Measurements from ENCODE around the gene C9orf72. TPM values are rescaled to one million over a fixed set of nuclear protein-coding genes. Genes with fewer than 3 reads are reported as not detected.
"Not testable (repeated sequence)": the region's sequence is repeated elsewhere in the genome, so short reads cannot be mapped to it uniquely, and the experiment has no call there.

Gene C9orf72, protein sequence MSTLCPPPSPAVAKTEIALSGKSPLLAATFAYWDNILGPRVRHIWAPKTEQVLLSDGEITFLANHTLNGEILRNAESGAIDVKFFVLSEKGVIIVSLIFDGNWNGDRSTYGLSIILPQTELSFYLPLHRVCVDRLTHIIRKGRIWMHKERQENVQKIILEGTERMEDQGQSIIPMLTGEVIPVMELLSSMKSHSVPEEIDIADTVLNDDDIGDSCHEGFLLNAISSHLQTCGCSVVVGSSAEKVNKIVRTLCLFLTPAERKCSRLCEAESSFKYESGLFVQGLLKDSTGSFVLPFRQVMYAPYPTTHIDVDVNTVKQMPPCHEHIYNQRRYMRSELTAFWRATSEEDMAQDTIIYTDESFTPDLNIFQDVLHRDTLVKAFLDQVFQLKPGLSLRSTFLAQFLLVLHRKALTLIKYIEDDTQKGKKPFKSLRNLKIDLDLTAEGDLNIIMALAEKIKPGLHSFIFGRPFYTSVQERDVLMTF
- polyA plus RNA-seq (ENCODE audit: insufficient read length) = 24.9 TPM
- long read RNA-seq, donor 1, partial matches to known transcripts = 0 of 2 reads
- long read RNA-seq, donor 1, other reads (novel, unspliced or antisense) = 0 of 2 reads
- long read RNA-seq, donor 2, partial matches to known transcripts = 15 of 16 reads
- long read RNA-seq, donor 2, other reads (novel, unspliced or antisense) = 0 of 16 reads
- long read RNA-seq, donor 3, partial matches to known transcripts = 0 of 3 reads
- long read RNA-seq, donor 3, other reads (novel, unspliced or antisense) = 0 of 3 reads
- long read RNA-seq, donor 4 = 0 reads
- long read RNA-seq, donor 5, partial matches to known transcripts = 0 of 1 reads
- long read RNA-seq, donor 5, other reads (novel, unspliced or antisense) = 0 of 1 reads
- long read RNA-seq, donor 6, partial matches to known transcripts = 10 of 10 reads
- long read RNA-seq, donor 6, other reads (novel, unspliced or antisense) = 0 of 10 reads
- long read RNA-seq, donor 7, partial matches to known transcripts = 0 of 3 reads
- long read RNA-seq, donor 7, other reads (novel, unspliced or antisense) = 0 of 3 reads
- long read RNA-seq, donor 8, partial matches to known transcripts = 9 of 9 reads
- long read RNA-seq, donor 8, other reads (novel, unspliced or antisense) = 0 of 9 reads

DNA sequence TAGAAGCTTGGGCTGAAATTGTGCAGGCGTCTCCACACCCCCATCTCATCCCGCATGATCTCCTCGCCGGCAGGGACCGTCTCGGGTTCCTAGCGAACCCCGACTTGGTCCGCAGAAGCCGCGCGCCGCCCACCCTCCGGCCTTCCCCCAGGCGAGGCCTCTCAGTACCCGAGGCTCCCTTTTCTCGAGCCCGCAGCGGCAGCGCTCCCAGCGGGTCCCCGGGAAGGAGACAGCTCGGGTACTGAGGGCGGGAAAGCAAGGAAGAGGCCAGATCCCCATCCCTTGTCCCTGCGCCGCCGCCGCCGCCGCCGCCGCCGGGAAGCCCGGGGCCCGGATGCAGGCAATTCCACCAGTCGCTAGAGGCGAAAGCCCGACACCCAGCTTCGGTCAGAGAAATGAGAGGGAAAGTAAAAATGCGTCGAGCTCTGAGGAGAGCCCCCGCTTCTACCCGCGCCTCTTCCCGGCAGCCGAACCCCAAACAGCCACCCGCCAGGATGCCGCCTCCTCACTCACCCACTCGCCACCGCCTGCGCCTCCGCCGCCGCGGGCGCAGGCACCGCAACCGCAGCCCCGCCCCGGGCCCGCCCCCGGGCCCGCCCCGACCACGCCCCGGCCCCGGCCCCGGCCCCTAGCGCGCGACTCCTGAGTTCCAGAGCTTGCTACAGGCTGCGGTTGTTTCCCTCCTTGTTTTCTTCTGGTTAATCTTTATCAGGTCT is at the start of gene C9orf72:
C9orf72 (minus strand) TSS at position 564 of the 716 bp plus-strand sequence. CDS start 6,361 bp downstream, outside the sequence.
- DNase-seq = peak; percentile 50

DNA sequence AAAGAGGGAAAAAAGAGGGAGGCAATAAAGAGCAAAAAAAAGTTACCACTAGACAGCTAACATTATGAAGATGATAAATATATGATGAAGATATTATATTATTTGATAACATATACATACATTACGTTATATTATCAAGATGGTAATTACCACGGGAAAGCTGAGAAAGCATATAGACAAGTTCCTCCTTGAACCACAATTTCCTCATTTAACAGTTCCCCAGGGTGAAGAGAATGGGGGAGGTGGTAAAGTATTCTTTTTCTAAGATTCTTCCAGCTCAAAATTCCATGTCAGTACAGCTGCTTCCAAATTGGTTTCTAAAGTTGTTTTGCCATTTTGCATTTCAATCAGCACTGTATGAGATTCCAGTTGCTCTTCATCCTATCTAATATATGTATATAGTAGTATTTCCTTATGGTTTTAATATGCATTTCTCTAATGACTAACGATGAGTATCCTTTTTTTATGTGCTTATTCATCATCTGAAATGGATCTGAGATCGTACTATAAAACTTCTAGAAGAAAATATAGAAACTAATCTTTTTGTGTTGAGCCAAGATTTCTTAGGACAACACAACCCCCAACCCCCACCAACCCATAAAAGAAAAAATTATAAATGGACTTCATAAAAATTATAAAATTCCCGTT is 49.5 kb upstream of the C9orf72 start:
- no peak for DNase-seq

DNA sequence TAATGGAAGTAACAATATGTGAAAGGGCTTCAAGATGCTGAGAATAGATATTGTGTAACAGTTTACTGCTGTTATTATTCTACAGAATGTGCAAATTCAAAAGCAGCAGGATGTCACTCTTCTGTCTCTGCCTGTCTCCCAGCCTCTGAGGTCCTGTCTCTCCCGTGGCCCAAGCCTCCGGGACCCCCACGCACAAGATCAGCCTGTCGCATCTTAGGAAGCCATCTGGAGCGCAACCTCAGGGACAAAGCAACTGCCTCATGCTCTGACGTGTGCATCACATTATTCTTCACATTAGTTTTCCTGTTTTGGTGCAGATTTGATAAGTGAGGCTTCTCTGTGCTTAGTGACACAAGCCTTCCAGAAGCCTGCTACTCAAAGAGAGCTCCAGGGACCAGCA is 46.5 kb upstream of the C9orf72 start:
- no peak for DNase-seq

DNA sequence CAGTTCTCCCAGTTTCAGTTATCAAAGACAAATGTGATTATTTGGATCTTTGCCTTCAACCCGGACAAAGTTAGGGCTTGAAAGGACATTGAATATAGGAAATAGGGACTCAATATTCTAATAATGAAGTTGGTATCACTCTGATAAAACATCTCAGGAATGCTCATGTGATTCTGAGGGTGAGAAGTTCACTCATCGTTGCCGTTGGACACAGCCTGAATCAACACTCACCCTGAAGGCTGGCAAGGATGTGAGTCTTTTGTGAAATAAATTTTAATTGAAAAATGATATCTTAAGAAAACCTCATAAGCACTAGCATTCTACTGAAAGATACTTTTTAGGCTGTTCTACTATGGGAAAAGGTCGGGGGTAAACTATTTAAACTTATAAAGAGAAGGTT is 44.8 kb upstream of the C9orf72 start:
- DNase-seq = no peak

DNA sequence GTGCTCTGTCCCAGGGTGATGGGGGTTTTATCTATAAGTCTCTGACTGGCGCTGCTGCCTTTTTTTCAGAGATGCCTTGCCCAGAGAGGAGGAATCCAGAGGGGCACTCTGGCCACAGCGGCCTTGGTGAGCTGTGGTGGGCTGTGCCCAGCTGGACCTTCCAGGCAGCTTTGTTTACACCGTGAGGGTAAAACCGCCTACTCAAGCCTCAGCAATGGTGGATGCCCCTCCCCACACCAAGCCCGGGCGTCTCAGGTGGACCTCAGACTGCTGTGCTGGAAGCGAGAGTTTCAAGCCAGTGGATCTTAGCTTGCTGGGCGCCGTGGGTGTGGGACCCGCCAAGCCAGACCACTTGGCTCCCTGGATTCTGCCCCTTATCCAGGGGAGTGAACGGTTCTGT is 41.3 kb upstream of the C9orf72 start:
- DNase-seq = no peak

DNA sequence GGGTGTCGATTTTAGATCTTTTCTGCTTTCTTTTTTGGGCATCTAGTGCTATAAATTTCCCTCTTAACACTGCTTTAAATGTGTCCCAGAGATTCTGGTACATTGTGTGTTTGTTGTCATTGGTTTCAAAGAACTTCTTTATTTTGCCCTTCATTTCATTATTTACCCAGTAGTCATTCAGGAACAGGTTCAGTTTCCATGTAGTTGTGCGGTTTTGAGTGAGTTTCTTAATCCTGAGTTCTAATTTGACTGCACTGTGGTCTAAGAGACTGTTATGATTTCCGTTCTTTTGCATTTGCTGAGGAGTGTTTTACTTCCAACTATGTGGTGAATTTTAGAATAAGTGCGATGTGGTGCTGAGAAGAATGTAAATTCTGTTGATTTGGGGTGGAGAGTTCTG is 38.8 kb upstream of the C9orf72 start:
- not testable (repeated sequence) for DNase-seq

DNA sequence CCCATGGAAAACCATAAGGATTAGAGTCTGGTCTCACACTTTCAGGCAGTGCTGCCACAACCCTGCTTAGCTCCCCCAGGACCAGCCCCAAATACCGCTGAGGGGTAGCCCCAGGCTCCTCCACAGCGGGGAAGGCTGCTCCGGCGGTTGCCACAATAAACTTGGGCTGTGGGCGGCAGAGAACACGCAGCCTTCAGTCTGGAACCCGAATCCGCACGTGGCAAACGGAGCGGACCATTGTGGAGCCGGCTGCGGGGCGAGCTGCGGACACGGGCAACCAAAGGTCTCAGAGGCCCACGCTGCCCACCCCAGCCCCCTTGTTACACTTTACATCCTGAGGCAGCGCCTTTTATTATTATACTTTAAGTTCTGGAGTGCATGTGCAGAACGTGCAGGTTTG is 37.3 kb upstream of the C9orf72 start:
- no peak for DNase-seq

DNA sequence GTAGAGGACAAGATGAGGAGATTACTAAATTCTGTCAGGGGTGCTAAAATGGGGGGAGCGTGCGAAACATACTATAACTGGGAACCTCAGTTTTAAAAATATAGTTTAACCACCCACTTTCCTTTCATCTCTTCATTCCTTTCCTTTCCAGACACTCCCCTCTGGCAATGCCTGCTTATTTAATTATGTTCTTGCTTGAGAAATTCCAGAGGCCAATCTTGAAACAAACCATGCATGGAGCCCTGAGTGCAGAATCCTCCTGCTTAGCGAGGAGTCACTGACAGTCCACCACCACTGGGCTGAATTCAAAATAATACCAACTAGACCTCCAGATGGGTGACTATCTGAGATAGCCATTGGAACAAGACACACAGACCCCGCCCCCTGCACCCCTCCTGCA is 29.7 kb upstream of the C9orf72 start:
- DNase-seq = peak; percentile 12

DNA sequence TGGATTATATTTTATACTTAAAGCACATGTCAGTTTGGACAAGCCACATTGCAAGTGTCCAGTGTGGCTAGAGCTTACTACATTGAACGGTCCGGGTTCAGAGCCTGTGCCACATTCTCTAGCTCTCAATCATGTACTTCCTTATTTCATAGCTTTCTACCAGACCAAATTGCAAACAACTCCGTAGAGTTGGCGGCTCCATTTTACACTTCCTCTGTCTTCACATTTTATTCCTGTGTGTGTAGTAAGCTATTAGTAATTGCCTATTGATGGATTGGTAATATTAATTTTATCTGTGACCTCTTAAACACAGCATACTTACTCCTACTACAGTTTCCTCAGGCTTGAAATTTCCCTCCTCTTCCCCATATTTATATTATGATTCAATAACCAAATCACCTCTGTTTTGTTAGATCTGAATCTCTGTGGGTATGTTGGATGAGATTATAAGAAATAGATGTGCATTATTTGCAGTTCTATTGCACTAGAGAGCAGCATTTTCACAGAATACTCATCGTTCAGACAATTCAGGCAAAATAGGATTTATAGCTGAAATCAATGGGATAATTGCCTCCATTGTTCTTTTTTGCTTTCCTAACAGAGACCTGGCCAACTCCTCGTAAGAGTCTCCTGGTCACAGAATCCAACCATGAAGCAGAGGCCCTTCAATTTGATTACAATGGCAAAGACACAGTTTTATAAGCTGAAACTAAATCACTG is 29.0 kb upstream of the C9orf72 start:
- DNase-seq = no peak

DNA sequence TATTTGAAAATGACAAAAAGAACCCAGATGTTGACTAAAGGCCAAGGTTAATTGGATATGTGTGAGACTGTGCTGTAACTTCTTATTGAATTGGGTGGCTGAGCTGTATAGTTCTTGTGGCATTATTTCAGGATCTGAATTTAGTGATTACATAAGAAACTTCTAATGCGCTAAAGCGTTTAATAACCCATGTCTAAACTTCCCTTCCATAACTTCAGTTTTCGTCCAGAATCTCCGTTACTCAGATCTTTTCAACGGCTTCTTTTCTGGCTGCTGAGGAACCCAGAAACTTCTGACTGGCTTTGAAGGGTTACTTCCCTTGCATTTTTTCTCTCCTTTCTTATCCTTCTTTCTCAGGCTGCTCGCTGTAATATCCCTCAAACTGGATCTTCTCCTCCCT is 28.1 kb upstream of the C9orf72 start:
- no peak for DNase-seq

DNA sequence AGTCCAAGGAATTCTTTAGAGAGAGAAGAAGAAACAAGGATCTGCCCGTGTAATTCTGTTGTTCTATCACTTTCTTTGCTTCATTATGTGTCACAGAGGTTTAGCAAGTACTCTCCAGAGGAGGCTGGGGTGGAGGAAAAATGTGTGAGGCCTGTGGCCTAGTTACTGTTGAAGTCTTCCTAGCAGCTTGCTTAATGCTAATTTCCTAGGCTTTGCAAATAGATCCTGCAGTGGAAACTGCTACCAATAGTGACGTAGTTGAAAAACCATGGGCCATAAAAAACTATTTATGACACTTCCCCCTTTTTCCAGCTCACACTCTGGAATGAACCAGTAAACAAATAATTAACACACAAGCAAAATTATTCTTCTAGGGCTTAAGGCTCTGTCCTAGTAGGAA is 27.0 kb upstream of the C9orf72 start:
- DNase-seq = no peak

DNA sequence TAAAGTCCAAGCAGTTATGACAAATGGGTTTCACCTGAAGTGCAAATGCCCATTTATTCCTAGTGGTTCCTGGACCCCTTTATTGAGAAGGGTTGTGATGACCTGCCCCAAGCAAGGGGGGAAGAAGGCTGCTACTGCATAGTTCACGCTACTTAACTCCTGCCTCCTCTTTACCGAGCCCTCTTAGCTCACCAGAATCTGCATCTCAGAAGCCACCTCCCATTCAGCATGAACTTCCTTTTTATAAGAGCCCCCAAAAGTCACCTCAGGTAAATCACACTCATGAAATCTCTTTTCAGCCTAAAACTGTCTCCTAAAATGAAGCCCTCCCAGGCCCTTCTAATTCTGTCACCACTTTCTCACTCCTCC is 26.6 kb upstream of the C9orf72 start:
- no peak for DNase-seq

DNA sequence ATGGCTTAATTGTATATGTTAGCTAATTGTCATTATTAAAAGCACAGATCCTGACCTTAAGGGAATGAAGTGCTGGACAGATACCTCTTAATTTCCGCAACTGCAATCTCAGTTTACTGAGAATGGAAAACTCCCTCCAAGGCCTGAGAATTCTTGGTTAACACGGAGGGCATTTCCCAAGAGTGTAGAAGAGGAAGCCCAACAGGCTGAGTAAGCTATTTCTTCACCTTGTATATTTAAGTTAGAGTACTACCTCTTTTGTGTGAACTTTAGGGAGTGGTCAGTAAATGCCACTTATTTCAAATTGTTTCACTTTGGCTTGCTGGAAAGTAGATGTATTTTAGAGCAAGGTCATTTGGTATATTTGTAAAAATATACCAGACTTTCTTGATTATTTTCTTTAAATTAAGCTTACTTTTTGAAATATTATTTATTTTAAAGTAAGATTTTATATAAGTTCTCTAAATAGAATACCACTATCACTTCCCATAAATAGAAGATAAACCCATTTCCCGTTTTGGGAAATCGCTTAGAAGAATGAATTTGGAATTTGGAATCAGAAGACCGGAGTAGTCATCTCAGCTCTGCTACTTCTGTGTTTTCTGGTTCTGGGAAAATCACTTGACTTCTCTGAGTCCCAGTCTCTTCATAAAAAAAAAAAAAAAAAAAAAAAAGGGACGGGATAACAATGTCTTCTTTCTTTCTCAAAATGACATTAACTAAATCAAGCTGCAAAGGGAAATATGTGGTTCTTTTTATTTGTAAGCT is 26.0 kb upstream of the C9orf72 start:
- no peak for DNase-seq

DNA sequence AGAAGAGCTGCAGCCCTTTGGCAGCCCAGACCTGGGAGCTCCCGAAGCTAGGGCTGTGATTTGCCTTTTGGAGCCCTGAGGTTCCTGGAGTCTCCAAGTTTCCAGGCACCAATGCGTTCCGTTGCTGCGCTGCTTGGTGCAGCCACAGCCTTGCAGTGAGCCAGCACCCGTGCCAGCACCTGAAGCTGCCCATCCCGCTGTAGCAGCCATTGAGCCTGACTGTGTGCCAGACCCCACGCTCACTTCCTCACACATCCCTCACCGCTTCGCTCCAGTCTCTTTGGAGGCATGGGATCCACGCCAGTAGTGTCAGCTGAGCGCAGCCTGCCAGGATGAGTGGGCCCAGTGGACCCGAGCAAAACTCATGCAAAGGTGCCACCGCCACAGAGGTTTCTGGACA is 22.5 kb upstream of the C9orf72 start:
- no peak for DNase-seq

DNA sequence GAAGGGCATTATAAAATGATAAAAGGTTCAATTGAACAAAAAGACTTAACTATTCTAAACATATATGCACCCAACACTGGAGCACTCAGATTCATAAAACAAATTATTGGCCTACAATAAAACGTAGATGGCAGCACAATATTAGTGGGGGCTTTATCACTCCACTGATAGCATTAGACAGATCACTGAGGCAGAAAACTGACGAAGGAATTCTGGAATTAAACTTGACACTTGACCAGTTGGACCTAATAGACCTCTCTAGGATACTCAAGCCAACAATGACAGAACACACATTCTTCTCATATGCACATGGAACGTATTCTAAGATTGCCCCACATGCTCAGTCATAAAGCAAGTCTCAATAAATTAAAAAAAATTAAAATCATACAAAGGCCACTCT is 18.4 kb upstream of the C9orf72 start:
- DNase-seq = no peak

DNA sequence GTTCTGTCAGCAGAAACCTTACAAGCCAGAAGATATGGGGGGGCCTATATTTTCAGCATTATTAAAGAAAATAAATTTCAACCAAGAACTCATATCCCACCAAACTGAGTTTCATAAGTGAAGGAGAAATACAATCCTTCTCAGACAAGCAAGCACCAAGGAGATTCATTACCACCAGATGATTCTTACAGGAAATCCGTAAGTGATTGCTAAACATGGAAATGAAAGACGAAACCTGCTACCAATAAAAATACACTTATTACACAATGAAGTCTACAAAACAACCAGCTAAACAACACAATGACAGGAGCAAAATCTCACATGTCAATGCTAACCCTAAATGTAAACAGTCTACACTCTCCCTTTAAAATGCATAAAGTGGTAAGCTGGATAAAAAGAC is 17.8 kb upstream of the C9orf72 start:
- DNase-seq = no peak

DNA sequence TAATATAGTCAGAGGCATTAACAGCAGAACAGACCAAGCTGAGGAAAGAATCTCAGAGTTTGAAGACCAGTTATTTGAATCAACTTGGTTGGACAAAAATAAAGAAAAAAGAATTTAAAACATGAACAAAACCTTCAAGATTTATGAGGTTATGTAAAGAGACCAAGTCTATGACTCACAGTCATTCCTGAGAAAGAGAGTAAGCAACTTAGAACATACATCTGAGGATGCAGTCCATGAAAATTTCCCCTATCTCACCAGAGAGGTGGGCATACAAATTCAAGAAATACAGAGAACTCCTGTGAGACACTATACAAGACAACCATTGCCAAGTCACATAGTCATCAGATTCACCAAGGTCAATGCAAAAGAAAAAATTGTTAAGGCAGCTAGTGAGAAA is 17.4 kb upstream of the C9orf72 start:
- no peak for DNase-seq

DNA sequence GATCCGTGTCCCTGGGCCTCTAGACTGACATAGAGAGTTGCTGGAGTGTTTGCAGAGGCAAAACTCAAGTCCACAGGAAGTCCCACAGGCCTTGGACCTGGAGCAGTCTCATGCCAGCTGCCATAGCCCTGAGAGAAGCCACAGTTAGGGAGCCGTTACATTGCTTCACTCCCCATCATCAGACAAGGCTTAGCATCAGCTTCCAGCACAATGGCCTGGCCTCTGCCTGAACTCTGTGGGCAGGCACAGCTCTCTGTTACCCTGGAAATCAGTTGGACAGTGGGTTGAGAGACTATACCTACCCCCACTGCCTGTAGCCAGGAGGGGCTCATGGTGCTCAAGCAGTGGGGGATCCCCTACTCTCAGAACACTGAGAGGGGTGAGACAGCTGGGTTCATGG is 16.2 kb upstream of the C9orf72 start:
- no peak for DNase-seq

DNA sequence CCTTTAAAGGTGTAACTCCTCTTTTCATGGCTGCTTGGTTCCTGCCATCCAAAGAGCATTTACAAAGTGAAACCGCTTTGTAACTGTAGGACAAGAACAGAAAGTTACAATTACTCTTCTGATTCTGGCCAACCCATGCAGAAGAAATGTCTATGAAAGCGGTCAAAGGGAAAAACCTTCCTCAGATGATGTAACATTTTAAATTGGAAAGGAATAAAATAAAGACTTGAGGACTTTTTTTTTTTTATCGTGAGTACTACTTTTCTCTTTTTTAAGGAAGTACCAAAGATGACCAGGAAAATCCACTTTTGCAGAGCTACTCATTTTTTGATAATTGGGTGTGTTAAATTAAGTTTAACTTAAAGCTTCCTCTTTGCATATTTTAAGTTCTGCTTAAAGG is 13.0 kb upstream of the C9orf72 start:
- no peak for DNase-seq

DNA sequence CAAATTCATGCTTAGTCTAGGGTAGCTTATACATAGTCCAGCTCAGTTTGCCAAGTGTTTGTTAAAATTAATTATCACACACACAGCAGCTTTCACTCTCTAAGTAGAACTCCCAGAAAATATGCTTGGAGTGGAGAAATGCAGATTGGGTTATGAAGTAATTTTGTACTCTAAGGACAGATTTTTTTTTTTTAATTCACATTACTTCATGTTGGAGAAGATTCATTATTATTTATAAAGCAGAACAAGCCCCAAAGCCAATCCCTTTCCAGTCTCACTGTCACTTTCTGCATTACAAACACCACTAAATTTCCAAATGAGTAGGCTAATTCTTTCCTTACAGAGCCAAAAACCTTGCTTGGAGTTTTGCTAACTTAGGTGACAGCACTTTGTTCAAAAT is 11.7 kb upstream of the C9orf72 start:
- no peak for DNase-seq
